Activated gamma-delta T cell treated with anti-CD3 and anti-CD28 coated beads, Interleukin-2, amount 50 U/mL, for 16 hours (primary cell): Measurements from ENCODE around the gene CILP2.
A peak's percentile ranks its signal among the peaks of the same experiment; 100 is the strongest.

ENCODE experiments used
- DNase-seq: peaks from one replicate; pipeline ENCODE4 v3.0.0-alpha.2; 2020; ENCODE audit warnings: low read depth

Gene CILP2

GRCh38 chr19:19567391-19567790, 29.3 kb downstream of the CILP2 start:
- DNase-seq: no peak

GRCh38 chr19:19568802-19569756, 31.0 kb downstream of the CILP2 start:
- no peak for DNase-seq

DNA sequence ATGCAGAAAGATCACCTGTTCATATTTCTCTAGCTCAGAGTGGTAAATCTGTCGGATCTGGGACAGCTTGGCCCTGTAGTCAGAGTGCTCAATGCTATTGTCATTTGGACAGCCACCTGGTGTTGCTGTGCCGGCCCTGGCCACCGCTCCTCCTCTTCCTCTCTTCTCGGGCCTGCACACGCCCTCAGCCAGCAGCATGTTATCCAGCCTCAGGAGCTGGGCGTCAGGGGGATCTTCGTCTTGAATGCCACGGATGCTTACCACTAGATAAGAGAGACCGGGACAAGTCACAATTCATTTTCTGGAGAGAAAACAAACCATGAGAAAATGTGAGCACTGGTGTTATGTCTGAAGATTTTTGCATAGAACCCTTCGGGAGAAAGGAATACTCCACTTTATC, 32.5 kb downstream of the CILP2 start:
- no peak for DNase-seq

DNA sequence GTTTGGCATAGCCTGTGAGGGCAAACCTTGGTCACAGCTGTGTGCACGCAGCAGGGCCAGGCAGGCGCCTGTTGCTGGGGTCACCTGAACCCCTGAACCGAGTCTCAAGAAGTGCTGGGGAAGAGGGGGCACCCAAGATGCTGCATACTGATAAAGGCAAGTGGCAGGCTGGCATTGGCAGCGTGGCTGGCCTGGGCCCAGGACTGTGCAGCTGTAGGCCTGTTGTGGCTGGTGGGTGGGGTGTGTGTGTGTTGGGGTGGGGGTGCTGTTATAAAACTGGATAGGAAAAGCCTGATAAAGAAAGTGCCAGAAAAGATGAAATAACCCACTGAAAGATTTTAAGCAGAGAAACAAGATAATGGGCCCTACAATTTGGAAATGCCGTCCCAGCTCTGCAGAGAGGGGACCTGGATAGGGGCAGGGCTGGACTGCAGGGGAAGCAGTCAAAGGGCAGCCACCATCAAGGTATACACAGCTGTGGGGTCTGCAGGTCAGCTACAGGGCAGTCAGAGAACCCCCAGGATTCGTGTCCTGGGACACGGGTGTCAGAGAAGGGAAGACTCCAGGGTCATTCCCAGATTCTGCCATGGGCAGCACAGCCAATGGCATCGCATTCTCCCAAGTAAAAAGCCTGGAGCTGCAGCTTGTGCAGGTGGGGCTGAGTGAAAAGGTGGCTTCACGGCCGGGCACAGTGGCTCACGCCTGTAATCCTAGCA, 33.2 kb downstream of the CILP2 start:
- DNase-seq: no peak

DNA sequence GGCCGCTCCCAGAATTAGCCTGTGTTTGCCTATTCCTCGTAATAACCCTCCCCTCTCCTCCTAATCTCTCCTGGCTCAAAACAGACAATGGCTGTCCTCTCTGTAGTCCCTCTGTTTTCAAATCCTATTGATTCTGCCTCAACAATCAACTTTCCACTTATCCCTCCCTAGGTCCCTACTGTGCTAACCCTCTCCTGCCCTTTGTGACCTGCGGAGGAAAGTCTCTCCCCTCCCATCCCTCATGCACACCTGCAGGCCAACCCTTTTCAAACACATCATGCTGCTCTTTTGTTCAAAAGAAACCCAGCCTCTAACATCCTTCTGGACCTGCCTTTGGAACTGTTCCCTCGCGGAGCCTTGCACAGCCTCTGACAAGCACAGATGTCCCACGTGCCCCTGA, 37.3 kb downstream of the CILP2 start:
- no peak for DNase-seq

GRCh38 chr19:19578252-19578651, 40.2 kb downstream of the CILP2 start:
- no peak for DNase-seq

- DNase-seq: no peak
Observed at GRCh38 chr19:19579533-19580361, 41.7 kb downstream of the CILP2 start.

DNA sequence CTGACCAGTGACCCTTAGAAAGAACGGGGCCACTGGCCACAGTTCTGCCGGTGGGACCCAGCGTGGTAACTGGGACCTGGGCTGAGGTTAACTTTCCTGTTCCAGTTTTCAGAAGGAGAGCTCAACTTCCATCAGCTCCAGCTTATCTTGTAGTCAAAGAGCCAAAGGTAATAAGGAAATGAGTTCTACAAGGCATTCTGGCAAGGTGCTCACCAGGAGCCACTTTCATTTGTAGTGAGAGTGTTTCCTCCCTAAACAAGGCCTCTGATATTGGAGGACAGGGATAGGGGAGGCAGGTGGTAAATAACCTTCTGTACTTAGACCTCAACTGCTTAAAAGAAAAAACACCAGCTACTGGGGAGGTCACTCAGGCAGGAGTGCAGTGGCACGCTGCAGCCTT, 42.4 kb downstream of the CILP2 start:
- no peak for DNase-seq

GRCh38 chr19:19581391-19581790, 43.3 kb downstream of the CILP2 start:
- DNase-seq: no peak

DNA sequence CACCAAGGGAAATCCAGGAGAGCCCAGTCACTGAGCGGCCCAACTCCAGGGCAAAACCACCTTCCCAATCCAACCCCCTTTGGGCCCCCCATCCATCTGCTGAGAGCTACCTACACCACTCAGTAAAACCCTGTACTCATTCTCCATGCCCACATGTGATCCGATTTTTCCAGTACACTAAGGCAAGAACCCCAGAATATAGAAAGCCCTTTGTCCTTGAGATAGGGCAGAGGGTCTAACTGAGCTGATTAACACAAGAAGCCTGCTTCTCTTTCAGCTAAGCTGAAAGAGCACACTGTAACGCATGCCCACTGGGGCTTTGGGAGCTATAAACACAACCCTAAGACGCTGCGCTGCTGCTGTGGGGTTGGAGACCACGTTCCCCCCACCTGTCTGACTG, 44.4 kb downstream of the CILP2 start:
- DNase-seq: no peak

GRCh38 chr19:19584356-19584755, 46.3 kb downstream of the CILP2 start:
- DNase-seq: no peak

- no peak for DNase-seq
Observed at GRCh38 chr19:19587771-19588170, 49.7 kb downstream of the CILP2 start.

- no peak for DNase-seq
Observed at GRCh38 chr19:19588546-19588945, 50.5 kb downstream of the CILP2 start.

GRCh38 chr19:19591133-19591825, 53.2 kb downstream of the CILP2 start:
- DNase-seq: peak; percentile 55

GRCh38 chr19:19592690-19593089, 54.6 kb downstream of the CILP2 start:
- no peak for DNase-seq

DNA sequence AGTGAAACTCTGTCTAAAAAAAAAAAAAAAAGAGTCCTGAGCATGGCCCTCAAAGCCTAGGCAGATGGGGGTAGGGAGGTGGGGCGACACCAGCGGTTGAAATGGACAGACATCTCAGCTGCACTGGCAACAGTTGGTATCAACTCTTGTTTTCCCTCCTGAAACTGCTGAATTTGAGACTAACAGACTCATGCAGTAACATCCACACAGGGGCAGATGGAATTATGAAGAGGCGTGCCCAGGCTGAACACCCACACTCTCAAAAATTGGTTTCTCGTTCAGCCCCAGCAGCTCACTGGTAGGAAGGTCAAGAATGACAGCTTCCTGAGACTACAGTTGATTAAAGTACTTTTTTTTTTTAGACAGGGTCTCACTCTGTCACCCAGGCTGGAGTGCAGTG, 56.3 kb downstream of the CILP2 start:
- DNase-seq: no peak

GRCh38 chr19:19595171-19595701, 57.2 kb downstream of the CILP2 start:
- DNase-seq: no peak
